Parathyroid adenoma (tissue), 2 donors: ENCODE measurements around the gene VAX1.

Experiments used
- H2AFZ ChIP-seq: fragments of 300-600 bp; sonication (generic); one replicate; pipeline ENCODE4 v1.7.0; 2017; ENCODE audit warnings: antibody characterized with exemption, mild to moderate bottlenecking
- H3K27ac ChIP-seq: fragments of 300-600 bp; sonication (generic); one replicate; pipeline ENCODE4 v1.7.0; 2017
- H3K27me3 ChIP-seq: fragments of 300-600 bp; sonication (generic); one replicate; pipeline ENCODE4 v1.7.0; 2017; ENCODE audit warnings: low read length; ENCODE audit not compliant: control insufficient read depth, insufficient read depth
- H3K36me3 ChIP-seq: fragments of 300-600 bp; sonication (generic); one replicate; pipeline ENCODE4 v1.7.0; 2017; ENCODE audit warnings: low read length; ENCODE audit not compliant: control insufficient read depth, insufficient read depth
- H3K4me1 ChIP-seq: fragments of 300-600 bp; sonication (generic); one replicate; pipeline ENCODE4 v1.7.0; 2017; ENCODE audit warnings: control low read depth
- H3K4me2 ChIP-seq: fragments of 300-600 bp; sonication (generic); one replicate; pipeline ENCODE4 v1.7.0; 2017; ENCODE audit warnings: low read length
- H3K4me3 ChIP-seq: fragments of 300-600 bp; sonication (generic); one replicate; pipeline ENCODE4 v1.7.0; 2017; ENCODE audit warnings: low read depth, low read length
- H3K79me2 ChIP-seq: fragments of 300-600 bp; sonication (generic); one replicate; pipeline ENCODE4 v1.7.0; 2017; ENCODE audit warnings: control low read depth
- H3K9ac ChIP-seq: fragments of 300-600 bp; sonication (generic); one replicate; pipeline ENCODE4 v1.7.0; 2017; ENCODE audit warnings: mild to moderate bottlenecking
- H3K9me3 ChIP-seq: fragments of 300-600 bp; sonication (generic); one replicate; pipeline ENCODE4 v1.7.0; 2017; ENCODE audit warnings: low read length; ENCODE audit not compliant: control insufficient read depth
- CTCF ChIP-seq: fragments of 300-600 bp; sonication (generic); IDR thresholded peaks from one replicate; pipeline ENCODE4 v1.7.0; 2017; ENCODE audit warnings: antibody characterized with exemption, mild to moderate bottlenecking
- donor health status: primary hyperparathyroidism.

VAX1 gene

GRCh38 chr10:117170244-117170643, 32.2 kb upstream of the VAX1 start:
- no peak overlapping the region for H3K4me2 ChIP-seq
- H3K27me3 ChIP-seq = peaks cover 21% of the 10 kb centered on the region

GRCh38 chr10:117169480-117169879, 31.4 kb upstream of the VAX1 start:
- H2AFZ ChIP-seq = no peak overlapping the region
- no peaks in the 10 kb centered on the region for H3K79me2 ChIP-seq
- peaks cover 29% of the 10 kb centered on the region for H3K27me3 ChIP-seq
- H3K4me2 ChIP-seq = no peak overlapping the region
- H3K4me3 ChIP-seq = no peak overlapping the region
- no peak for TF ChIP-seq CTCF
- no peaks in the 10 kb centered on the region for H3K36me3 ChIP-seq
- H3K9me3 ChIP-seq = no peaks in the 10 kb centered on the region
- no peak overlapping the region for H3K9ac ChIP-seq
- peaks cover 4% of the 10 kb centered on the region for H3K4me1 ChIP-seq
- H3K27ac ChIP-seq = no peak overlapping the region

More at GRCh38 chr10:117170244-117170643, 32.2 kb upstream of the VAX1 start:
- Histone ChIP-seq H3K9ac (no peak overlapping the region), H3K79me2 (no peaks in the 10 kb centered on the region), H3K9me3 (no peaks in the 10 kb centered on the region), H3K36me3 (no peaks in the 10 kb centered on the region), H2AFZ (no peak overlapping the region), H3K27ac (no peak overlapping the region), H3K4me1 (peaks cover 6% of the 10 kb centered on the region), H3K4me3 (no peak overlapping the region)
- TF ChIP-seq CTCF = no peak

- no peaks in the 10 kb centered on the region for H3K79me2 ChIP-seq
- no peak overlapping the region for H2AFZ ChIP-seq
- H3K4me2 ChIP-seq = no peak overlapping the region
- no peaks in the 10 kb centered on the region for H3K36me3 ChIP-seq
- H3K27me3 ChIP-seq = peaks cover 30% of the 10 kb centered on the region
- H3K4me1 ChIP-seq = peaks cover 3% of the 10 kb centered on the region
- H3K9me3 ChIP-seq = no peaks in the 10 kb centered on the region
- no peak overlapping the region for H3K9ac ChIP-seq
- H3K27ac ChIP-seq = no peak overlapping the region
- H3K4me3 ChIP-seq = no peak overlapping the region
- no peak for TF ChIP-seq CTCF
Observed at GRCh38 chr10:117168729-117169128, 30.7 kb upstream of the VAX1 start.

- Histone ChIP-seq H3K4me2 (peak overlapping the region; percentile 50), H3K4me1 (peaks cover 3% of the 10 kb centered on the region), H3K79me2 (no peaks in the 10 kb centered on the region), H3K9me3 (no peaks in the 10 kb centered on the region), H3K27ac (no peak overlapping the region), H3K36me3 (no peaks in the 10 kb centered on the region), H3K27me3 (peaks cover 35% of the 10 kb centered on the region), H3K4me3 (no peak overlapping the region), H3K9ac (no peak overlapping the region), H2AFZ (peak overlapping the region; percentile 57)
- TF ChIP-seq CTCF = peak; percentile 89
Observed at GRCh38 chr10:117167789-117168674, 30.0 kb upstream of the VAX1 start.
